IPS-18c (cell line): ENCODE data around the gene NUP214.
"Not testable (repeated sequence)": the region's sequence is repeated elsewhere in the genome, so short reads cannot be mapped to it uniquely, and the experiment has no call there.

Experiments used
- H3K4me3 ChIP-seq: 2 replicates; pipeline ENCODE4 v1.7.0; 2013; ENCODE audit warnings: low read depth, mild to moderate bottlenecking, low read length, moderate library complexity; ENCODE audit not compliant: insufficient read depth
- H3K9me3 ChIP-seq: one replicate; pipeline ENCODE4 v1.6.1; 2013; ENCODE audit warnings: mild to moderate bottlenecking, low read length, moderate library complexity; ENCODE audit not compliant: control insufficient read depth, insufficient read depth

Gene NUP214

DNA sequence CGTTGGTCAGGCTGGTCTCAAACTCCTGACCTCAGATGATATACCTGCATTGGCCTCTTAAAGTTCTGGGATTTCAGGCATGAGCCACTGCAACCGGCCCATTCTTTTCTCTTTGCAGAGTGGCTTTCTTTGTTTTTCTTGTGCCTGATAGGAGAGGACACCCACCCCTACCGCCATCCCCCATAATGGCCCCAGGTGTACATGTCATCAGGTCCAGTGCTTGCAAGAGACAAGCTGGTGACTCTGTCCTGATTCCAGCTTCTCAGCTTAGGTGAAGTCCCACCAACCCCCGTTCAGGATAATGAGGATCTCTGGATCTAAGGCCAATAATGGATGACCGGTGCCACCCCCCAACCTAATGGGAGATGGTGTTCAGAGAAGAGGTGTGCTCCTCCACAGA, 31.4 kb upstream of the NUP214 start:
- Histone ChIP-seq H3K9me3 (no peaks in the 10 kb centered on the region), H3K4me3 (no peak overlapping the region)

- Histone ChIP-seq H3K9me3 (no peaks in the 10 kb centered on the region), H3K4me3 (no peak overlapping the region; the same call in 1 of the 2 replicates)
Observed at GRCh38 chr9:131094622-131095021, 30.8 kb upstream of the NUP214 start.

GRCh38 chr9:131095666-131096268, 29.6 kb upstream of the NUP214 start:
- H3K9me3 ChIP-seq = no peaks in the 10 kb centered on the region
- H3K4me3 ChIP-seq = peak overlapping the region; percentile 44; the same call in 1 of the 2 replicates

DNA sequence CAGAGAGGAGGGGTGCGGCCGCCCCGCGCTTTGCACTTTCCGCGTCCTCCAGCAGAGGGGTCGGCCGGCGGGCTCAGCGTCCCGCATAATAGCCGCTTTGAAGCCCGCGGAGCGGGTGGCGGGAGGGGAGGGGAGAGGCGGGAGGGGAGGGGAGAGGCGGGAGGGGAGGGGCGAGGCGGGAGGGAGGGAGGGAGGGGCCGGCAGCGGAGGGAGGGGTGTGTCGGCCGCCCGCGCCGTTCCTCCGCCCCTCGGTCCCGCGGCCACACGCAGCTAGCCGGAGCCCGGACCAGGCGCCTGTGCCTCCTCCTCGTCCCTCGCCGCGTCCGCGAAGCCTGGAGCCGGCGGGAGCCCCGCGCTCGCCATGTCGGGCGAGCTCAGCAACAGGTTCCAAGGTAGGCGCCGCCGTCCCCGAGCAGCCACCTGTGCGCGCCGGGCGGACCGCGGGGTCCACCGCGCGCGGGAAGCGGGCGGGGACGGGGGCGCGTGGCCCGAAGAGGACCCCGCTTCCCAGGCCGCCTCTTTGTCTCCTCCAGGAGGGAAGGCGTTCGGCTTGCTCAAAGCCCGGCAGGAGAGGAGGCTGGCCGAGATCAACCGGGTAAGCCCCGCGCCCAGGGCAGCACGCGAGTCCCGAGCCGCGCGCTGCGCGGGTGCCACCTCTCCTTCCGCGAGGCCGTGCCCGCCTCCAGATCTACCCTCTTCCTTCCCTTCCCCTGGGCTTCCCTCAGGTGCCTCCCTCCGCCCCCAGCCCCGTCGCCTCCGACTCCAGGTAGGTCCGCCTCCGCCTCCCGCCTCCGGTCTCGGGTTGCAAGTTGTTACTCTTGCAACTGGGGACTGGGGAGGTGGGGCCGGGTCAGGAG, 28.9 kb upstream of the NUP214 start, which contains the start of gene AIF1L:
Gene AIF1L (plus strand): TSS at position 263 of the 857 bp plus-strand sequence. CDS start 99 bp downstream, at position 362.
- peak within 1 kb of the TSS; percentile 92 for H3K4me3 ChIP-seq

GRCh38 chr9:131097126-131097947, 28.0 kb upstream of the NUP214 start:
- Histone ChIP-seq H3K9me3 (no peaks in the 10 kb centered on the region), H3K4me3 (peak overlapping the region; percentile 92)

More for the DNA sequence above, 28.9 kb upstream of the NUP214 start, which contains the start of gene AIF1L:
- H3K9me3 ChIP-seq = no peaks in the 10 kb centered on the region

DNA sequence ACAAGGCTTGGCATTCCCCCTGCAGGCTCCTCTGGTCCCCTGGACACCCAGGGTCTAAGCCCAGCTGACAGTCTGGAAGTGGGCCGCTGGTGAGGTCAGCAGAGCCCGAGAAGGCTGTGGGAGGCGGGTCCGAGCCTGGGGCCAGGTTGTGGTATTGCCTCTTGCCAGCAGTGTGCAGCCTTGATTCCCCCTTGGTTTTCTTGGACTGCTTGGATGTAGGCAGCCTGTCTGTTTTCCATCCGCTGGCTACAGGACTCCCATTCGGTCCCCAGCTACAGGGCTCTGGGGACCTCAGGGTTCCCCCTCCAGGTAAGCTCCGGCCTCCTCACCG, 27.5 kb upstream of the NUP214 start:
- H3K4me3 ChIP-seq = no peak overlapping the region; the same call in 1 of the 2 replicates
- no peaks in the 10 kb centered on the region for H3K9me3 ChIP-seq

DNA sequence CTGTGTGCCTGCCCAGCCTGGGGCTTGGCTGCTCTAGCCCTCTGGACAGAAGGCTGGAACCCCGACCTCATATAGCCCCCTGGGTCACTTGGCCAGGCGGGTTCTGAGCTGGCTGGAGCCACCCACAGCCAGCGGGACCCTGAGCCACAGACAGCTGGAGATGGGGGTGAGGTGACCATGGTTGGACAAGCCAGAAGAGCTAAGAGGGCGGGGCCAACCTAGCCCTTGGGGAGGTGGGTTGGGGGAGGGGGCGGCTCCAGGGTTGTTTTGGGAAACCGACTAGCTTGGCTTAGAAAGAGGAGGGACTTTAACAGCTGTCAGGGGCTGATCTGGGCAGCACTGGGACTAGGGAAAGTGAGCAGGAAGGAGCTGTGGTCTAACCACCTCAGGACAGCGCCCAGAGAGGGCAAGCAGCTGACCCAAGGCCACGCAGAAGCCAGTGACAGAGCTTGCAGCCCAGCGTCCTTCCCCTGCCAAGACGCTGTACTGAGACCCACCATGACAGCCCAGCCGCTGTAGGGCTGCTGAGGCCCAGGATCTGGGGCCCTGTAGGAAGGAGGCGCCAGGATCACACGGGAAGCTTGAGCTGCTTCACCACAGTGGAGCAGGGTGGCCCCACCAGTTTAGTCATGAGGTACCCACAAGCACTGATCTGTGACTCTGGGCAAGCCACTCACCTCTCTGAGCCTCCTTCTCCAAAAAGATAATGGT, 26.8 kb upstream of the NUP214 start:
- Histone ChIP-seq H3K4me3 (no peak overlapping the region), H3K9me3 (no peaks in the 10 kb centered on the region)

GRCh38 chr9:131099102-131099606, 26.2 kb upstream of the NUP214 start:
- Histone ChIP-seq H3K4me3 (no peak overlapping the region), H3K9me3 (no peaks in the 10 kb centered on the region)

DNA sequence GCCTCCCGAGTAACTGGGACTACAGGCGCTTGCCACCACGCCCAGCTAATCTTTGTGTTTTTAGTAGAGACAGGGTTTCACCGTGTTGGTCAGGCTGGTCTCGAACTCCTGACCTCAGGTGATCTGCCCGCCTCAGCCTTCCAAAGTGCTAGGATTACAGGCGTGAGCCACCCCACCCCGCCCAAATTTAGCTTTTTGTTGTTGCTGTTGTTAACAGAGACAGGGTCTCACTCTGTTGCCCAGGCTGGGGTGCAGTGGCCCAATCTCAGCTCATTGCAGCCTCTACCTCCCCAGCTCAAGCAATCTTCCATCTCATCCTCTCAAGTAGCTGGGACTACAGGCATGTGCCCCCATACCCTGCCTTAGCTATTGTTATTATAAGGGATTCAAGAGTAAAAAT, 25.5 kb upstream of the NUP214 start:
- H3K9me3 ChIP-seq, H3K4me3 ChIP-seq: not testable (repeated sequence)

DNA sequence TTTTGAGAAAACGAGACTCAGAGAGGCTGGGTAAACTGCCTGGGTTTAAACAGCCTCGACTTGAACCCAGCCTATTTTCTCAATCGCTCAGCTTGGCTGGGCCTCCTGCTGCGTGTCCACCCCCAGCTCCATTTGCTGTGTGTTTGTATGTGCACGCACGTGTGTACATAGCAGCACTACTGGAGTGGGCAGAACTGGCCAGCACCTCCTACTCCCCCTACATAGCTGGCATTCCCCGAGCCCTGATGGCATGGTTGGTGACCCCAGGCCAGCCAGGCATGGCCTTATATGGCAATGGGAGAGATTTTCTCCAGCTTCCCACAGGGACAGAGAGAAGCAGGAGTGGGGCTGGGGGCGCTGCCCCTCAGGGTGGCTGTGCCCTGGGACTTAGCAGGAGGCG, 24.9 kb upstream of the NUP214 start:
- no peaks in the 10 kb centered on the region for H3K9me3 ChIP-seq
- no peak overlapping the region; the same call in 1 of the 2 replicates for H3K4me3 ChIP-seq

DNA sequence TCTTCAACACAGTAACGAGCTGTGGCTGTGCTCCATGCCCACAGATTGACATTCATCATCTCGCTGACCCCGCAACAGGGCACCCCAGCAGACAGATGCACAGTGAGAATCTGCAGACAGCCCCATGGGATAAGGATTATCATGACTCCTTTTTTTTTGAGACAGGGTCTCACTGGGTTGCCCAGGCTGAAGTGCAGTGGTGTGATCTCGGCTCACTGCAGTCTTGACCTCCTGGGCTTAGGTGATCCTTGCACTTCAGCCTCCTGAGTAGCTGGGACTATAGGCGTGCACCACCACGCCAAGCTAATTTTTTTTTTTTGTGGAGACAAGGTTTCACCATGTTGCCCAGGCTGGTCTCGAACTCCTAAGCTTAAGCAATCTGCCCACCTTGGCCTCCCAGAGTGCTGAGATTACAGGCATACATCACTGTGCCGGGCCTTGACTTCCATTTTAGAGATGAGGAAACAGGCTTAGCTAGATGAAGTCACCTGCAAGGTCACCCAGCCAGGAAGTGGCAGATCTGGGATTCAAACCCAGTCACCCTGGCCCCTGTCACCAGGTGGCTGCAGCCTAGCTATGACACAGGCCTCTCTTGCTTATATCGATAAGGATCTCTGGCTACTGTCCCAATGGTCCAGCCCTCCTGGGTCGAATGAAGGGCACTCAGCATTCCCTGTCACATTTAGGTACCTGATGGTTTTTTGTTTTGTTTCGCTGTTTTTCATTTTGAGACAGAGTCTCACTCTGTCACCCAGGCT, 24.0 kb upstream of the NUP214 start:
- no peak overlapping the region for H3K4me3 ChIP-seq

DNA sequence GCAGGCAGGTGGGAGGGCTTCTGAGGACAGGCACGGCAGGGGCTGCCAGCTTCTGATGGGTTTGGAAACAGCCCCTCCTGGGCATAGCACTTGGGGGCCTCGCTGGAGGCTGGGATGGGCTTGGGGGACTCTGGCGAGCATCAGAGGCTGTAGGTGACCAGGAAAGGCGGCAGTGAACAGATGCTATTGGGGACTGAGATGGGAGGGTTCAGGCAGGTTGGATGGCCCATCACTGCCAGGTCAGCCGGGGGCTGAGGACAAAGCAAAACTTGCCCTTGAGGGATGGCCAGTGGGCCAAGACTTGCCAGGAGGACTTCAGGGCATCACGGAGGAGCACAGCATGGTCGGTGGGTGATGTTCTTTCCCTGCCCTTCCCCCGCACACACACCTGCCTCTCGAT, 22.4 kb upstream of the NUP214 start:
- no peaks in the 10 kb centered on the region for H3K9me3 ChIP-seq
- H3K4me3 ChIP-seq = no peak overlapping the region

More for the DNA sequence above, 24.0 kb upstream of the NUP214 start:
- H3K9me3 ChIP-seq = no peaks in the 10 kb centered on the region

- H3K4me3 ChIP-seq = no peak overlapping the region
- no peaks in the 10 kb centered on the region for H3K9me3 ChIP-seq
Observed at GRCh38 chr9:131103535-131103934, 21.9 kb upstream of the NUP214 start.

- H3K9me3 ChIP-seq = no peaks in the 10 kb centered on the region
- no peak overlapping the region for H3K4me3 ChIP-seq
Observed at GRCh38 chr9:131104016-131104740, 21.2 kb upstream of the NUP214 start.

GRCh38 chr9:131105952-131106351, 19.4 kb upstream of the NUP214 start:
- Histone ChIP-seq H3K4me3 (no peak overlapping the region), H3K9me3 (no peaks in the 10 kb centered on the region)

DNA sequence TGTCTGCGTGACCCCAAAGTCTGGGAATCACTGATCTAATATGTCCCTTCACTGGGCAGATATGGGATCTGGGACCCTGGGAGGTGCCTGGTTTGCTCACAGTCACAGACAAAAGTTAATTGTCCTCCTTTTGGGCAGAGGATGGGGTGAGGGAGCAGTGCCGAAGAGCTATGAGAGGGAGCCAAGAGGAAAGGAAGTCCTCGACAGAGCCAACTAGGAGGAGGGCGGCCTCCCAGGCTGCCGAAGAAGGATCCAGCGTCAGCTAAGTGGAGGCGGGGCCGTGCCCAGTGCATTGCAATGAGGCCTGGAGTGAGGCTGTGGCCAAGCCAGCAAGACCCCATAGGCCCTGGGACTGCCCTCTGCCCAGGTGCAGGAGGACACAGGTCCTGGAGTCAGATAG, 17.6 kb upstream of the NUP214 start:
- H3K9me3 ChIP-seq = no peaks in the 10 kb centered on the region

More for the DNA sequence above, 17.6 kb upstream of the NUP214 start:
- H3K4me3 ChIP-seq = no peak overlapping the region
